GM12878 (cell line): ENCODE results near the gene SHQ1. TPM values are rescaled to one million over a fixed set of nuclear protein-coding genes. Genes with fewer than 3 reads are reported as not detected.

Experiments used
- ASH2L ChIP-seq: fragments of 300-600, 200-600 bp; sonication (generic); IDR thresholded peaks from 2 replicates; pipeline ENCODE4 v1.6.1; 2017; ENCODE audit warnings: low read depth, mild to moderate bottlenecking, borderline replicate concordance
- ATF3 ChIP-seq: IDR thresholded peaks from 2 replicates; pipeline ENCODE4 v1.6.1; 2011; ENCODE audit warnings: low read depth, mild to moderate bottlenecking, low read length, moderate library complexity, borderline replicate concordance; ENCODE audit errors: extremely low read depth
- CBX5 ChIP-seq: sonication (generic); IDR thresholded peaks from 2 replicates; pipeline ENCODE4 v1.6.1; 2016; ENCODE audit warnings: low read depth, moderate library complexity, mild to moderate bottlenecking, inconsistent platforms
- DPF2 ChIP-seq: fragments of 450-650 bp; IDR thresholded peaks from 2 replicates; pipeline ENCODE4 v1.6.1; 2017; ENCODE audit warnings: mild to moderate bottlenecking
- ETV6 ChIP-seq, 2 experiments: fragments of 450-650 bp in 1 of 2; IDR thresholded peaks in 1 of 2; conservative IDR thresholded peaks in 1 of 2; 2 replicates each; pipeline ENCODE4 v1.6.1; 2014; ENCODE audit warnings: antibody characterized with exemption in 1 of 2, borderline replicate concordance in 1 of 2, low read depth in 1 of 2, mild to moderate bottlenecking in 1 of 2, moderate library complexity in 1 of 2
- EZH2 ChIP-seq: IDR thresholded peaks from 2 replicates; pipeline ENCODE4 v1.6.1; 2012; ENCODE audit warnings: low read depth, mild to moderate bottlenecking, control low read depth, inconsistent platforms, low read length, borderline replicate concordance; ENCODE audit not compliant: control insufficient read depth
- GABPA ChIP-seq: IDR thresholded peaks from 2 replicates; pipeline ENCODE4 v1.6.1; 2014; ENCODE audit warnings: antibody characterized with exemption, low read depth, mild to moderate bottlenecking, inconsistent platforms
- KLF5 ChIP-seq: fragments of 450-650 bp; IDR thresholded peaks from 2 replicates; pipeline ENCODE4 v1.6.1; 2014; ENCODE audit warnings: mild to moderate bottlenecking; ENCODE audit not compliant: partially characterized antibody
- LARP7 ChIP-seq: fragments of 450-650 bp; IDR thresholded peaks from 2 replicates; pipeline ENCODE4 v1.6.1; 2017; ENCODE audit warnings: mild to moderate bottlenecking
- MEF2A ChIP-seq: IDR thresholded peaks from 2 replicates; pipeline ENCODE4 v1.6.1; 2011; ENCODE audit warnings: low read depth, mild to moderate bottlenecking, low read length, moderate library complexity; ENCODE audit not compliant: insufficient read depth
- MTA3 ChIP-seq: IDR thresholded peaks from 2 replicates; pipeline ENCODE4 v1.6.1; 2012; ENCODE audit warnings: low read length, inconsistent platforms, borderline replicate concordance
- NFYA ChIP-seq: IDR thresholded peaks from 2 replicates; pipeline ENCODE4 v1.6.1; 2011; ENCODE audit warnings: low read depth, mild to moderate bottlenecking, low read length, improper control_type of control experiment, borderline replicate concordance
- NR2C1 ChIP-seq: fragments of 450-650 bp; IDR thresholded peaks from 2 replicates; pipeline ENCODE4 v1.6.1; 2017; ENCODE audit warnings: antibody characterized with exemption, mild to moderate bottlenecking, moderate library complexity
- NR2F1 ChIP-seq: fragments of 450-650 bp; conservative IDR thresholded peaks from 2 replicates; pipeline ENCODE4 v1.6.1; 2017; ENCODE audit warnings: mild to moderate bottlenecking
- RAD21 ChIP-seq: IDR thresholded peaks from 2 replicates; pipeline ENCODE4 v1.6.1; 2011; ENCODE audit warnings: mild to moderate bottlenecking, low read depth, low read length, moderate library complexity; ENCODE audit not compliant: insufficient read depth
- RAD51 ChIP-seq: fragments of 450-650 bp; IDR thresholded peaks from 2 replicates; pipeline ENCODE4 v1.6.1; 2016; ENCODE audit warnings: moderate library complexity, mild to moderate bottlenecking, inconsistent platforms
- RBBP5 ChIP-seq: fragments of 200-600 bp; sonication (generic); conservative IDR thresholded peaks from 2 replicates; pipeline ENCODE4 v1.6.1; 2016
- RELA ChIP-seq: fragments of 450-650 bp; IDR thresholded peaks from 2 replicates; pipeline ENCODE4 v1.8.0; 2014; ENCODE audit warnings: borderline replicate concordance; ENCODE audit not compliant: partially characterized antibody
- SMAD1 ChIP-seq: fragments of 450-650 bp; IDR thresholded peaks from 2 replicates; pipeline ENCODE4 v1.6.1; 2018; ENCODE audit warnings: mild to moderate bottlenecking, low read depth; ENCODE audit not compliant: partially characterized antibody
- SMAD5 ChIP-seq: IDR thresholded peaks from 2 replicates; pipeline ENCODE4 v1.6.1; 2016; ENCODE audit warnings: antibody characterized with exemption, low read depth
- SREBF2 ChIP-seq: IDR thresholded peaks from 2 replicates; pipeline ENCODE4 v1.6.1; 2012; ENCODE audit warnings: mild to moderate bottlenecking, low read length
- SUZ12 ChIP-seq: fragments of 200-600 bp; sonication (generic); IDR thresholded peaks from one replicate; pipeline ENCODE4 v1.6.1; 2018; ENCODE audit warnings: antibody characterized with exemption, mild to moderate bottlenecking; ENCODE audit not compliant: unreplicated experiment
- TAF1 ChIP-seq: IDR thresholded peaks from 2 replicates; pipeline ENCODE4 v1.6.1; 2011; ENCODE audit warnings: mild to moderate bottlenecking, low read depth, low read length, borderline replicate concordance
- ZNF274 ChIP-seq: IDR thresholded peaks from one replicate; pipeline ENCODE4 v1.8.0; 2011; ENCODE audit not compliant: insufficient read length, insufficient read depth
- polyA plus RNA-seq, 11 experiments: library from polyadenylated mRNA; depleted of rRNA in 4 of 11; unstranded in 6 of 11; stranded (reverse) in 5 of 11; fragments of >200 nt; fragmentation: Nextera tagmentation in 4 of 11; fragmentation: Illumina TruSeq in 1 of 11; extraction: Ambion mirVana in 4 of 11; extraction: Trizol in 1 of 11; gene quantifications; 1 replicate in 1 of 11; 2 replicates in 10 of 11; pipeline versions ENCODE4 v1.2.1 to v1.2.3, GENCODE V29; 2011 to 2016; ENCODE audit warnings: inconsistent platforms in 2 of 11, missing spikeins in 2 of 11, low read depth in 1 of 11
- total RNA-seq, 4 experiments: library from RNA; depleted of rRNA in 3 of 4; stranded (reverse); fragments of >200 nt in 3 of 4; fragmentation: Illumina TruSeq in 1 of 4; extraction: Trizol in 1 of 4; gene quantifications; 2 replicates each; pipeline versions ENCODE4 v1.2.1 to v1.2.3, GENCODE V29; 2013 to 2021
- TF ChIP-seq, protein P1 (sequence below): fragments of 450-650 bp; IDR thresholded peaks from 2 replicates; pipeline ENCODE4 v1.6.1; 2014; ENCODE audit warnings: mild to moderate bottlenecking
- TF ChIP-seq, protein P2 (sequence below): IDR thresholded peaks from 2 replicates; pipeline ENCODE4 v1.6.1; 2011; ENCODE audit warnings: low read depth, low read length, improper control_type of control experiment, borderline replicate concordance
- TF ChIP-seq, protein P3 (sequence below): IDR thresholded peaks from 2 replicates; pipeline ENCODE4 v1.6.1; 2012; ENCODE audit warnings: low read depth, low read length, improper control_type of control experiment

Gene SHQ1
- total and polyA plus RNA-seq, 10 of the 15 experiments (the other 5 are each of a cell fraction or from before 2014, with no cell fraction given) = 12.6 to 51.7 (median 24.5) TPM

- no peak for TF ChIP-seq EZH2
- no peak for TF ChIP-seq SMAD1
- TF ChIP-seq ASH2L = no peak
- peak in 1 of 2 experiments; percentile 91; a peak in 2 of 4 replicates for TF ChIP-seq ETV6 (conservative IDR thresholded peaks at IDR 0.05 in 1 of 2, IDR thresholded peaks at IDR 0.05 in 1 of 2; ENCODE audit: borderline replicate concordance in 1 of 2, low read depth in 1 of 2)
- no peak for TF ChIP-seq CBX5
- TF ChIP-seq RELA = no peak
- TF ChIP-seq NFYA = no peak
- TF ChIP-seq TAF1 = peak; percentile 54; the same call in 1 of the 2 replicates
- TF ChIP-seq DPF2 = no peak
- TF ChIP-seq SREBF2 = no peak
- 0 out of 2 replicates have a peak, but pooled peaks have one; percentile 28 for TF ChIP-seq MEF2A
- 0 out of 2 replicates have a peak, but pooled peaks have one; percentile 68 for TF ChIP-seq RBBP5
- TF ChIP-seq ZNF274 = no peak
- 0 out of 2 replicates have a peak, but pooled peaks have one; percentile 20 for TF ChIP-seq MTA3
- TF ChIP-seq GABPA = peak; percentile 94
- TF ChIP-seq SUZ12 = no peak
- TF ChIP-seq LARP7 = peak; percentile 68
- peak; percentile 45; the same call in 1 of the 2 replicates for TF ChIP-seq NR2C1
- TF ChIP-seq RAD21 = no peak
- peak; percentile 71 for TF ChIP-seq NR2F1
- TF ChIP-seq, protein P1, sequence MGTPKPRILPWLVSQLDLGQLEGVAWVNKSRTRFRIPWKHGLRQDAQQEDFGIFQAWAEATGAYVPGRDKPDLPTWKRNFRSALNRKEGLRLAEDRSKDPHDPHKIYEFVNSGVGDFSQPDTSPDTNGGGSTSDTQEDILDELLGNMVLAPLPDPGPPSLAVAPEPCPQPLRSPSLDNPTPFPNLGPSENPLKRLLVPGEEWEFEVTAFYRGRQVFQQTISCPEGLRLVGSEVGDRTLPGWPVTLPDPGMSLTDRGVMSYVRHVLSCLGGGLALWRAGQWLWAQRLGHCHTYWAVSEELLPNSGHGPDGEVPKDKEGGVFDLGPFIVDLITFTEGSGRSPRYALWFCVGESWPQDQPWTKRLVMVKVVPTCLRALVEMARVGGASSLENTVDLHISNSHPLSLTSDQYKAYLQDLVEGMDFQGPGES = peak; percentile 42; the same call in 1 of the 2 replicates
- no peak for TF ChIP-seq RAD51
- no peak for TF ChIP-seq ATF3
- TF ChIP-seq, protein P2, sequence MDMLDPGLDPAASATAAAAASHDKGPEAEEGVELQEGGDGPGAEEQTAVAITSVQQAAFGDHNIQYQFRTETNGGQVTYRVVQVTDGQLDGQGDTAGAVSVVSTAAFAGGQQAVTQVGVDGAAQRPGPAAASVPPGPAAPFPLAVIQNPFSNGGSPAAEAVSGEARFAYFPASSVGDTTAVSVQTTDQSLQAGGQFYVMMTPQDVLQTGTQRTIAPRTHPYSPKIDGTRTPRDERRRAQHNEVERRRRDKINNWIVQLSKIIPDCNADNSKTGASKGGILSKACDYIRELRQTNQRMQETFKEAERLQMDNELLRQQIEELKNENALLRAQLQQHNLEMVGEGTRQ = no peak; the same call in 1 of the 2 replicates
- TF ChIP-seq, protein P3, sequence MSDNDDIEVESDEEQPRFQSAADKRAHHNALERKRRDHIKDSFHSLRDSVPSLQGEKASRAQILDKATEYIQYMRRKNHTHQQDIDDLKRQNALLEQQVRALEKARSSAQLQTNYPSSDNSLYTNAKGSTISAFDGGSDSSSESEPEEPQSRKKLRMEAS = peak; percentile 93
- TF ChIP-seq KLF5 = no peak
- peak; percentile 75; the same call in 1 of the 2 replicates for TF ChIP-seq SMAD5
These were observed at the start of gene SHQ1 (continued) for GRCh38 chr3:72847751-72848702.
